Esophagus (tissue), 2 donors: ENCODE results near the gene CAMK2A. TPM values are rescaled to one million over a fixed set of nuclear protein-coding genes. Genes with fewer than 3 reads are reported as not detected.

Experiments
- H3K27ac ChIP-seq, 2 donors: one replicate each; pipeline ENCODE4 v1.5.1; 2013; ENCODE audit warnings: low read depth in 2 of 2, mild to moderate bottlenecking in 2 of 2, inconsistent platforms in 1 of 2, low read length in 1 of 2, moderate library complexity in 1 of 2
- H3K27me3 ChIP-seq, 2 donors: one replicate each; pipeline ENCODE4 v1.6.1; 2013; ENCODE audit warnings: low read length in 2 of 2, control low read depth in 1 of 2, mild to moderate bottlenecking in 1 of 2; ENCODE audit not compliant: insufficient read depth in 2 of 2, control insufficient read depth in 1 of 2
- H3K36me3 ChIP-seq, 2 donors: one replicate each; pipeline ENCODE4 v1.6.1; 2013; ENCODE audit warnings: low read length in 1 of 2; ENCODE audit not compliant: control insufficient read depth in 2 of 2, insufficient read depth in 2 of 2
- H3K4me1 ChIP-seq, 2 donors: one replicate each; pipeline ENCODE4 v1.6.1; 2013; ENCODE audit warnings: low read length in 1 of 2; ENCODE audit not compliant: control insufficient read depth in 2 of 2, insufficient read depth in 2 of 2
- H3K4me3 ChIP-seq, 2 donors: one replicate each; pipeline ENCODE4 v1.5.1; 2013; ENCODE audit warnings: low read length in 2 of 2, mild to moderate bottlenecking in 2 of 2, low read depth in 1 of 2, moderate library complexity in 1 of 2
- H3K9me3 ChIP-seq, 2 donors: one replicate each; pipeline ENCODE4 v1.6.1; 2013; ENCODE audit warnings: mild to moderate bottlenecking in 2 of 2, low read depth in 1 of 2, low read length in 1 of 2, moderate library complexity in 1 of 2; ENCODE audit not compliant: control insufficient read depth in 2 of 2, insufficient read depth in 1 of 2
- WGBS, 2 donors: extraction: QIAGEN DNeasy Blood & Tissue Kit; methylation state at CpG; one replicate each; pipeline ENCODE4 v1.1.7; 2013; 5-methylcytosine and 5-hydroxymethylcytosine counted together
- polyA plus RNA-seq, 2 donors: library from polyadenylated mRNA; stranded (reverse); fragments of 200-250 nt; gene quantifications; one replicate each; pipeline ENCODE4 v1.2.3, GENCODE V29; 2013
- donor health status: healthy with polysubstance abuse.
- donor health status: Bipolar disorder and iron deficiency.

CAMK2A gene
- under 1 TPM; 0.11 to 0.24 TPM for polyA plus RNA-seq

GRCh38 chr5:150289551-150290390 lies at the start of gene CAMK2A:
Gene CAMK2A, minus strand, starts transcription at chr5:150289773. Its CDS starts 148 bp downstream, at chr5:150289625.
- Histone ChIP-seq H3K27ac (no peak within 1 kb of the TSS), H3K4me3 (no peak within 1 kb of the TSS), H3K4me1 (peaks cover 5 to 14% of the 10 kb centered on the region in 2 donors), H3K36me3 (peaks cover 0 to 2% of the 10 kb centered on the region in 2 donors), H3K27me3 (no peaks in the 10 kb centered on the region), H3K9me3 (no peaks in the 10 kb centered on the region)
- WGBS, 2 donors: 49 to 51% methylated on average over 26 of the region's 26 CpGs

- WGBS, 2 donors: 59 to 67% methylated on average over 5 of the region's 5 CpGs
- Histone ChIP-seq H3K9me3 (no peaks in the 10 kb centered on the region), H3K27me3 (no peaks in the 10 kb centered on the region), H3K4me3 (no peak overlapping the region), H3K4me1 (no peaks in the 10 kb centered on the region), H3K36me3 (no peaks in the 10 kb centered on the region), H3K27ac (no peak overlapping the region)
Measured at GRCh38 chr5:150339165-150339564, 49.6 kb upstream of the CAMK2A start.

- H3K9me3 ChIP-seq: no peaks in the 10 kb centered on the region
Measured at GRCh38 chr5:150338546-150338945, 49.0 kb upstream of the CAMK2A start.

GRCh38 chr5:150335778-150336177 lies 46.2 kb upstream of the CAMK2A start:
- H3K9me3 ChIP-seq: no peaks in the 10 kb centered on the region
- H3K4me1 ChIP-seq: no peaks in the 10 kb centered on the region
- WGBS, 2 donors: 77% methylated on average over 4 of the region's 4 CpGs
- no peaks in the 10 kb centered on the region for H3K36me3 ChIP-seq
- H3K27me3 ChIP-seq: no peaks in the 10 kb centered on the region
- no peak overlapping the region for H3K4me3 ChIP-seq
- H3K27ac ChIP-seq: no peak overlapping the region

More at GRCh38 chr5:150338546-150338945, 49.0 kb upstream of the CAMK2A start:
- WGBS, 2 donors: 91 to 93% methylated on average over 11 of the region's 11 CpGs
- Histone ChIP-seq H3K36me3 (no peaks in the 10 kb centered on the region), H3K4me1 (no peaks in the 10 kb centered on the region), H3K27ac (no peak overlapping the region), H3K27me3 (no peaks in the 10 kb centered on the region), H3K4me3 (no peak overlapping the region)

- Histone ChIP-seq H3K27ac (no peak overlapping the region), H3K9me3 (no peaks in the 10 kb centered on the region), H3K4me3 (no peak overlapping the region), H3K27me3 (no peaks in the 10 kb centered on the region), H3K36me3 (no peaks in the 10 kb centered on the region), H3K4me1 (no peaks in the 10 kb centered on the region)
- 71 to 77% methylated on average over 5 of the region's 5 CpGs for WGBS, 2 donors
Measured at GRCh38 chr5:150333400-150333799, 43.8 kb upstream of the CAMK2A start.

GRCh38 chr5:150329881-150330876 lies 40.6 kb upstream of the CAMK2A start:
- no peak overlapping the region for H3K27ac ChIP-seq
- H3K36me3 ChIP-seq: no peaks in the 10 kb centered on the region
- no peaks in the 10 kb centered on the region for H3K27me3 ChIP-seq
- H3K4me3 ChIP-seq: no peak overlapping the region
- no peaks in the 10 kb centered on the region for H3K4me1 ChIP-seq
- 82 to 84% methylated on average over 17 of the region's 17 CpGs for WGBS, 2 donors
- H3K9me3 ChIP-seq: no peaks in the 10 kb centered on the region

GRCh38 chr5:150329038-150329437 lies 39.5 kb upstream of the CAMK2A start:
- H3K27me3 ChIP-seq: no peaks in the 10 kb centered on the region
- no peaks in the 10 kb centered on the region for H3K36me3 ChIP-seq
- H3K4me3 ChIP-seq: no peak overlapping the region
- no peaks in the 10 kb centered on the region for H3K9me3 ChIP-seq
- H3K27ac ChIP-seq: no peak overlapping the region
- no peaks in the 10 kb centered on the region for H3K4me1 ChIP-seq
- 63 to 77% methylated on average over 2 of the region's 2 CpGs for WGBS, 2 donors

- H3K4me1 ChIP-seq: no peaks in the 10 kb centered on the region
- H3K27me3 ChIP-seq: no peaks in the 10 kb centered on the region
- no peaks in the 10 kb centered on the region for H3K36me3 ChIP-seq
- no peaks in the 10 kb centered on the region for H3K9me3 ChIP-seq
- no peak overlapping the region for H3K27ac ChIP-seq
- 88 to 96% methylated on average over 2 of the region's 2 CpGs for WGBS, 2 donors
- H3K4me3 ChIP-seq: no peak overlapping the region
Measured at GRCh38 chr5:150328515-150328914, 38.9 kb upstream of the CAMK2A start.

GRCh38 chr5:150327139-150327538 lies 37.6 kb upstream of the CAMK2A start:
- Histone ChIP-seq H3K36me3 (no peaks in the 10 kb centered on the region), H3K27me3 (no peaks in the 10 kb centered on the region), H3K27ac (no peak overlapping the region), H3K4me1 (no peaks in the 10 kb centered on the region), H3K4me3 (no peak overlapping the region), H3K9me3 (no peaks in the 10 kb centered on the region)
- WGBS, 2 donors: 68 to 70% methylated on average over 3 of the region's 3 CpGs
